NCI-H2081 treated with DMSO at 0.1 percent for 48 hours (cell line): Measurements from ENCODE around the gene DDX31.
"Not testable (repeated sequence)": the region's sequence is repeated elsewhere in the genome, so short reads cannot be mapped to it uniquely, and the experiment has no call there.

Source experiments
- DNase-seq: peaks from one replicate; lab custom pipeline; 2025; lab: John Stamatoyannopoulos, UW

Gene DDX31

GRCh38 chr9:132578367-132578932 lies 91.3 kb downstream of the DDX31 start:
- no peak for DNase-seq

- DNase-seq: no peak
Observed at GRCh38 chr9:132577119-132577518, 92.7 kb downstream of the DDX31 start.

- DNase-seq: no peak
Observed at GRCh38 chr9:132575811-132576210, 94.0 kb downstream of the DDX31 start.

- no peak for DNase-seq
Observed at GRCh38 chr9:132575005-132575609, 94.7 kb downstream of the DDX31 start.

- DNase-seq: no peak
Observed at GRCh38 chr9:132572921-132573320, 96.9 kb downstream of the DDX31 start.

- no peak for DNase-seq
Observed at GRCh38 chr9:132571806-132572600, 97.8 kb downstream of the DDX31 start.

GRCh38 chr9:132568787-132569186 lies 101.0 kb downstream of the DDX31 start:
- DNase-seq: not testable (repeated sequence)

- no peak for DNase-seq
Observed at GRCh38 chr9:132564526-132564925, 105.3 kb downstream of the DDX31 start.

- DNase-seq: no peak
Observed at GRCh38 chr9:132562306-132562573, 107.5 kb downstream of the DDX31 start.

GRCh38 chr9:132560616-132561202 lies 109.1 kb downstream of the DDX31 start:
- DNase-seq: no peak

GRCh38 chr9:132559711-132560110 lies 110.1 kb downstream of the DDX31 start:
- DNase-seq: no peak

- DNase-seq: no peak
Observed at GRCh38 chr9:132557159-132557558, 112.6 kb downstream of the DDX31 start.

GRCh38 chr9:132556714-132557113 lies 113.1 kb downstream of the DDX31 start:
- DNase-seq: no peak

- no peak for DNase-seq
Observed at GRCh38 chr9:132556235-132556634, 113.5 kb downstream of the DDX31 start.

- DNase-seq: no peak
Observed at GRCh38 chr9:132555528-132555927, 114.3 kb downstream of the DDX31 start.

- no peak for DNase-seq
Observed at GRCh38 chr9:132554755-132555154, 115.0 kb downstream of the DDX31 start.

GRCh38 chr9:132552041-132552440 lies 117.7 kb downstream of the DDX31 start:
- DNase-seq: no peak

- no peak for DNase-seq
Observed at GRCh38 chr9:132551556-132551955, 118.2 kb downstream of the DDX31 start.

GRCh38 chr9:132548751-132549640 lies 120.8 kb downstream of the DDX31 start:
- DNase-seq: no peak

- DNase-seq: no peak
Observed at GRCh38 chr9:132547976-132548730, 121.6 kb downstream of the DDX31 start.

GRCh38 chr9:132547436-132547835 lies 122.3 kb downstream of the DDX31 start:
- DNase-seq: no peak
